Suppressor macrophage treated with lipopolysaccharide for 4 hours (primary cell): ENCODE measurements around the gene PSME1.

Experiments
- DNase-seq: peaks from one replicate; pipeline ENCODE4 v3.0.0-alpha.2; 2020

The PSME1 gene

DNA sequence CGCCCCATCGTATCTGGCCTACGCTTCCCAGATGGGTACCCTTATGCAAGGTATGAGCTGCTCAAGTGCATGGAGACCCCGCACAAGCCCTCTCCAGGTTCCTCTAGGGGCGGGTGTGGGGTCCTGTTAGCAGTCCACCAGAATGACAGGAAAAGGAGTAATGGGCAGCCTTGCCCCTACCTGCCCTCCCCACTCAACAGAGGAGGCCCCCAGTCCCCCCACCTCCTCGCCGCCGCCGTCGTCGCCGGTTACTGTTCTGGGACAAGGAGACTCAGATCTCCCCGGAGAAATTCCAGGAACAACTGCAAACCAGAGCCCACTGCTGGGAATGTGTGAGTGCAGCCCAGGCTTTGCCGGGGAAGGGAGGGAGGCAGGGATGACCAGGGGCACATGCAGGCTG is 41.9 kb downstream of the PSME1 start:
- no peak for DNase-seq

DNA sequence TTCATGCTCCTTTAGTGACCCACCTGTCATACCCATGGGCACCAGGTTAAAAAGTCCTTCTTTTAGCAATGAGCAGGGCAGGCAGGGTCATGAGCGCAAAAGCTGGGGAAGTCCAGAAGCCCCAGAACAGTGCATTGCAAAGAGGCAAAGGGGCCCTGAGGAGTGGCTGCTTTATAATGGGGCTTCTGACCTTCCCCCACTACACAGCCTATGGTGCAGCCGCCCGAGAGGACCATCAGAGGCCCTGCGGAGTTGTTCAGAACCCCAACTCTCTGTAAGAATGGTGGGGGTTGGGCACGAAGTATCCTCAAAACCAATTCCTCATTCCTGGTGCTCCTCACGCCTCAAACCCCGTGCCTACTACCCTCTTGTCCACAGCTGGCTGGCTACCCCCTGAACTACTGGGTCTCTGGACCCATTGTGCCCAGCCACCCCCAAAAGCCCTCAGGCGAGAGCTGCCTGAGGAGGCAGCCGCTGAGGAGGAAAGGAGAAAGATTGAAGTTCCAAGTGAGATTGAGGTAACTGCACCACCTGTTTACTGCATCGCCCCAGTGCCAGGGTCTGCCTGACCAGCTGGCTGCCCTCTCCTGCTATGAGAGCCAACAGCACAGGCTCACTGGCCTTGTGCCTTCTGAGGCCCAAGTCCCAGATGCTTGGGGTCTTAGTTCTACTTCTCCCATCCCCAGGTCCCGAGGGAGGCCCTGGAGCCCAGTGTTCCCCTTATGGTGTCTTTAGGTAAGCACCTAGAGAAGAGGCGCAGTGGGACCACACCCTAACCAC is 42.6 kb downstream of the PSME1 start:
- DNase-seq = no peak

- no peak for DNase-seq
Measured at GRCh38 chr14:24179294-24179960, 43.4 kb downstream of the PSME1 start.

DNA sequence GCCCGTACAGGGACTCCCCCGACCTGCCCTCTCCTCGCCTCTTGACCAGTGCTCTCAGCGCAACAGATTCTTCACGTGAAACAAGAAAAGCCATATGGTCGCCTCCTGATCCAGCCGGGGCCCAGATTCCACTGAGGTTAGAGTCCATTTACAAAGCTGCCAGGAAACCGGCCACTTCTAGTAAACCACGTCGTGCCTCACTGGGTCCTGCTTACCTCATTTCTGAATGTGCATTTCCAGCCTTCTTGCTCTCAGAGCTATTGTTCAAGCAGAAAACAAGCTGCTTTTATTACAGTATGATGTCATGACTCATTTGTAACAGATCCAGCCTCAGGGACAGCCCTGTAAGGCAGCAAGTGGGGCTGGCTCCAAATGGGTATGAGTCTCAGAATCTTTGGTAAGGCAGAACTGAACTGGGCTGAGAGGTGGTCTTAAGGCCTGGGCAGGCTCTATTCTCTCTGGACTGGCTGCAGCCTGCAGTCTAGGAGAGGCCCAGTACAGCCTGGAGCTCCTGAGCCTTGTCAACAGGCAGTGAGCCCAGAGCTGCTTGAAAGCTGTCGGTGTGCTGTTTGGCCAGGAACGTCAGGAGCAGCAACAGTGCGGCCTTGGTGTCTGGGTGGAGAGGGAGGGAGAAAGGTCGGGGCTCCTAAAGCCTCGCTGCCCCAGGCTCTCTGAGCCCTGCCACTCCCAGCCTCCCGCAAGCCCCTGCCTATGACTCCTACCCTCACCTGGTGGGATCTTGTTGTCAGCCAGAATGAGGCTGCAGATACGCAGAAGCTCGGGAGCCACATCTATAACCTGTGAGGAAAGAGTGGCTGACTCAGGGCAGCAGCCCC is 44.2 kb downstream of the PSME1 start:
- DNase-seq = no peak

DNA sequence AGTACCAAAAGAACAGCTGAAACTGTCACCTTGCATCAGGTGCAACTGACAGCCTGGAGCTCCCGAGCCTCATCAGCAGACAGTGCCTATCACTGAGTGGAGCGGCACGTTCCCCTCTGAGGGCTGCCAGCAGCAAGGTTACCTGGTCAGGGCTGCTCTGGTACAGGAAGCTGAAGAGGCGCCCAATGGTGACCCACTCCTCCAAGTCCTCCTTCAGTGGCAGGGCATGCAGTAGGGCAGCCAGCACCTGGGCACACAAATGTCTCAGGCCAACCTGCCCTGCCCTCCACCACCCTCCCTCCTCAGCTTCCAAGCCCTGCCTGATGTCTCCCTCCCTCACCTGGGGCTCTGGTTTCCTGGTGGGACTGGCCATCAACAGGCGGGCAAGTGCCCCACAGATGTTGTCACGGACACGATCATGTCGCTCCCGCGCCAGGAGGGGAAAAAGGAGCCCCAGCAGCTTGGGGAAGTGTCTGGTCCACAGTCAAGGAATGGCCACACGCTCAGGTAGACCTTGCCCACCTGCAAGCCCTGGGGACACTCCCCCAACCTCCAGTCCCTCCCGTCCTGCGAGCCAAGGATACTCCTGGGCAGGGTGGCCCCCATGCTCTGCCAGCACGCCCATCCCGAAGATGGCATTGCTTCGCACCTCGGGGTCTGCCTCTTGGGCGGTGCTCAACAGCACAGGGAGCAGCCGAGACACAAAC is 45.5 kb downstream of the PSME1 start:
- no peak for DNase-seq

- DNase-seq = no peak
Measured at GRCh38 chr14:24182110-24182882, 46.3 kb downstream of the PSME1 start.

DNA sequence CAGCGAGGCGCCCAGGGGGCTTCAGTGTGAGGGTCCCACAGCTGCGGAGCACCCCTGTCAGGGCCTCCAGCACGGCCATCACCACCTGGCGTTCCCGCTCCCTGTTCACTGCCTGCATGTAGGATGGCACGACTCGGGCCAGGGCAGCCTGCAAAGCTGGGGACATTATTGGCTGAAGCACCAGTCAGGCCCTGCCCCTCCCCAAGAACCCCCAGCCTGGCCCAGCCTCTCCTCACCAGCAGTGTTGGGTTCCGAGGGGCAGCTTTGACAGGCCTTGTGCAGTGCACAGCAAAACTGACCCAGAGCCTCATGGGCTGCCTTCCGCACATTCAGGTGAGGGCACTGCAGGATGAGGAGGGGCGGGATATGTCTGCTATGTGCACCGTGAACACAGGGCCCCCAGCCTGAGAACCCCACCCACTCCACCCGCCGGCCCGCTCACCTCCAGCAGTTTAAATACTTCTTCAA is 47.1 kb downstream of the PSME1 start:
- DNase-seq = no peak

DNA sequence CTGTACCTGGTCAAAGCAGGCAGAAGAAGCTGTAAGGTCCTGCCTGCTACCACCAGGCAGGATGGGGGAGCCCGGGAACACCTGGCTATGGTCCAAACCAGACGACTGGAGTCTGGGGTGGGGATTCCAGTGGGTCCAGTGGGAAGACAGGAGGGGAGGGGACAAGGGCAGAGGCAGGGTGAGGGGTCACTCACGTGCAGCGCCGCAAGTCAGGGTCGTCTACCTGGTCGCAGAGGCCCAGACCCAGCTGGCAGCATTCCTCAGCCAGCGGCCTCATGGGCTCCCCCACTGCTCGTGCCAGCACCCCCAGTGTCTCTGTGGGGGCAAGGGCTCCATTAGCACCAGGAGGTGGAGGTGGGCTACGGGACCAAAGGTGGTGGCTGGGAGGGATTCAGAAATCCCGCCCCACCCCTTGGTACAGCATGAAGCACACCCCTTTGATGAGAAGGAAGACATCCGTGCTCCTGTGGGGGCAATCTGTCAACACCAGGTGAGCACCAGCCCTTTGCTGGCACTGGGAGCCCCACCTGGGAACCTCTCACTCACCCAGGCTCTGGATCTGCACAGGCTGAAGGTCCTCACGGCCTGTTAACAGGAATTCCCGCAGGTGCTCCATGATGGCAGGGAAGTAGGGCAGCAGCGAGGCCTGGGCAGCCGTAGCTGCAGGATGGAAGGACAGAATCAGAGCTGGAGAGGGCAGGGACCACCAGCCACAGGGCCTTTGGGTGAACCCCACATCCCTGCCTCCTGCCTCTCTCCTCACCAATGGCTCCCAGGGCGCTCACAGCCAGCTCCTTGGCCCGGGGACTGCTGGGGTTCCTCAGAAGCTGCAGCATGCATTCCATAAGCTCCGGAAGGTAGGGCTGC is 48.3 kb downstream of the PSME1 start:
- DNase-seq = no peak

- DNase-seq = no peak
Measured at GRCh38 chr14:24185026-24185425, 49.0 kb downstream of the PSME1 start.

GRCh38 chr14:24185741-24186140 is 49.7 kb downstream of the PSME1 start:
- no peak for DNase-seq

GRCh38 chr14:24186831-24187538 is 51.0 kb downstream of the PSME1 start:
- no peak for DNase-seq

GRCh38 chr14:24187539-24187915 is 51.5 kb downstream of the PSME1 start:
- DNase-seq = no peak
